ENCODE results near the gene MED23.

The MED23 gene

GRCh38 chr6:131629651-131630050 is 1.6 kb upstream of the MED23 start:
- TF ChIP-seq, protein P1, sequence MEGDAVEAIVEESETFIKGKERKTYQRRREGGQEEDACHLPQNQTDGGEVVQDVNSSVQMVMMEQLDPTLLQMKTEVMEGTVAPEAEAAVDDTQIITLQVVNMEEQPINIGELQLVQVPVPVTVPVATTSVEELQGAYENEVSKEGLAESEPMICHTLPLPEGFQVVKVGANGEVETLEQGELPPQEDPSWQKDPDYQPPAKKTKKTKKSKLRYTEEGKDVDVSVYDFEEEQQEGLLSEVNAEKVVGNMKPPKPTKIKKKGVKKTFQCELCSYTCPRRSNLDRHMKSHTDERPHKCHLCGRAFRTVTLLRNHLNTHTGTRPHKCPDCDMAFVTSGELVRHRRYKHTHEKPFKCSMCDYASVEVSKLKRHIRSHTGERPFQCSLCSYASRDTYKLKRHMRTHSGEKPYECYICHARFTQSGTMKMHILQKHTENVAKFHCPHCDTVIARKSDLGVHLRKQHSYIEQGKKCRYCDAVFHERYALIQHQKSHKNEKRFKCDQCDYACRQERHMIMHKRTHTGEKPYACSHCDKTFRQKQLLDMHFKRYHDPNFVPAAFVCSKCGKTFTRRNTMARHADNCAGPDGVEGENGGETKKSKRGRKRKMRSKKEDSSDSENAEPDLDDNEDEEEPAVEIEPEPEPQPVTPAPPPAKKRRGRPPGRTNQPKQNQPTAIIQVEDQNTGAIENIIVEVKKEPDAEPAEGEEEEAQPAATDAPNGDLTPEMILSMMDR (conservative IDR thresholded peaks at IDR 0.05; ENCODE audit: low read depth, low read length): no peak
- Histone ChIP-seq H4K20me1 (ENCODE audit: insufficient read depth) (no peaks in the 10 kb centered on the region), H3K27me3 (ENCODE audit: insufficient read depth, low read depth) (no peaks in the 10 kb centered on the region), H2AFZ (ENCODE audit: low read depth) (no peak overlapping the region), H3K4me3 (IDR thresholded peaks at IDR 0.05; ENCODE audit: insufficient read depth, low read depth, low read length) (no peak overlapping the region), H3K9ac (no peak overlapping the region), H3K27ac (no peak overlapping the region), H3K79me2 (ENCODE audit: insufficient read depth, low read depth) (peaks cover 16% of the 10 kb centered on the region; the same call in 1 of the 2 replicates), H3K4me1 (ENCODE audit: low read depth, poor library complexity, severe bottlenecking) (peaks cover 20% of the 10 kb centered on the region), H3K4me2 (no peak overlapping the region), H3K36me3 (ENCODE audit: insufficient read depth) (no peaks in the 10 kb centered on the region)

DNA sequence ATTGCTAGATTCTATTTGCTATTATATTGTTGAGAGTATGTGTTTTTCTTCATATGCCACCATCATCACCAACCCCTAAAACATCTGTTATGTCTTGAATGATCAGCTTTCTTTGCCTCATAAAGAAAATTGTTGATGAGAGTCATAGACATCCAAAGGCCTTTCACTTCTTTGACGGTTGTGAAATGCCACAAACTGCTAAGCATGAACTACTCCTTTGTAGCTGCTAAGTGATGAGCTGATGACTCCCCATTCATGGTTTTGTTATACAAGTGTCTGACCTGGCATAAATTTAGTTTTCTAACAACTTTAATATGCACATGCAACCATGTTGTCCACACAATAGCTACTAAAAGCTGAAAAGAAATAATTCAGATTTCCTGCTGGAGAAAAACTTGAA is 684 bp upstream of the MED23 start:
- no peaks in the 10 kb centered on the region for H4K20me1 ChIP-seq (ENCODE audit: insufficient read depth)
- H3K27me3 ChIP-seq (ENCODE audit: insufficient read depth, low read depth): no peaks in the 10 kb centered on the region
- peaks cover 16% of the 10 kb centered on the region; the same call in 1 of the 2 replicates for H3K79me2 ChIP-seq (ENCODE audit: insufficient read depth, low read depth)
- H3K36me3 ChIP-seq (ENCODE audit: insufficient read depth): no peaks in the 10 kb centered on the region
- H3K9ac ChIP-seq: no peak overlapping the region
- TF ChIP-seq, protein P1 (conservative IDR thresholded peaks at IDR 0.05; ENCODE audit: low read depth, low read length): no peak
- peak overlapping the region; percentile 36 for H3K4me2 ChIP-seq
- peak overlapping the region; percentile 75 for H2AFZ ChIP-seq (ENCODE audit: low read depth)
- no peak overlapping the region for H3K4me3 ChIP-seq (IDR thresholded peaks at IDR 0.05; ENCODE audit: insufficient read depth, low read depth, low read length)
- peaks cover 20% of the 10 kb centered on the region for H3K4me1 ChIP-seq (ENCODE audit: low read depth, poor library complexity, severe bottlenecking)
- no peak overlapping the region for H3K27ac ChIP-seq

GRCh38 chr6:131615275-131615674 is 12.8 kb downstream of the MED23 start:
- Histone ChIP-seq H3K4me2 (no peak overlapping the region; the same call in 1 of the 2 replicates), H3K27me3 (ENCODE audit: insufficient read depth, low read depth) (no peaks in the 10 kb centered on the region), H3K79me2 (ENCODE audit: insufficient read depth, low read depth) (no peaks in the 10 kb centered on the region), H3K4me3 (IDR thresholded peaks at IDR 0.05; ENCODE audit: insufficient read depth, low read depth, low read length) (no peak overlapping the region), H2AFZ (ENCODE audit: low read depth) (no peak overlapping the region), H3K4me1 (ENCODE audit: low read depth, poor library complexity, severe bottlenecking) (peaks cover 37% of the 10 kb centered on the region), H4K20me1 (ENCODE audit: insufficient read depth) (no peaks in the 10 kb centered on the region), H3K27ac (no peak overlapping the region), H3K36me3 (ENCODE audit: insufficient read depth) (0 out of 2 replicates have a peak, but pooled peaks cover 7% of the 10 kb centered on the region), H3K9ac (no peak overlapping the region)
- TF ChIP-seq, protein P1 (conservative IDR thresholded peaks at IDR 0.05; ENCODE audit: low read depth, low read length): no peak

DNA sequence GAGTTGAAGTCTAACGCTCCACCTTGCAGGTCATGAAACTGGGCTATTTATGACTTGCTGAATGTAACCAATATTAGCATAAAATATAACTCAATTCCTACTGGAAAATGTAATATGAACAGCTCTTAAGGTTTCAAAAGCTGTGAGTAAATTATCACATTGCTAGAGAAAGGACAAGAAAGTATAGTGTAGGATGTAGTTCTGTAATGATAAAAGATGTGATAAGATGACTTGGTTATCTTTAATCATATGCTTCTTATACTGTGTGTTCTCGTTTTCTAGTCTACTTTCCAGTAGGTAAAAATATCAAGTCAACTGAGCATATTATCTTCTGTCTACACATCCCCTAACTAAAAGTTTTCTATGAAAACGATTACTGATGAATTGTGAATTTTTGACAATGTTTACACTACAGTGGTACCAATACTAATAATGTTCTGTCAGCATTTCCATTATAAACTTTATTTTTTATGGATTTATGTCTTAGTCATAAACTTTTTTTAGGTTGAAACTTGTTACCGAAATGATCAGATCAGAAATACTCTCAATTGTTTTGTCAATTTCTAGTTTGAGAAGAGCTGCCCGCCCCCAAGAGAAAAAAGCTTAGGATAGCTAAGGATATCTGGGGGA is 14.6 kb downstream of the MED23 start:
- Histone ChIP-seq H2AFZ (ENCODE audit: low read depth) (no peak overlapping the region), H4K20me1 (ENCODE audit: insufficient read depth) (no peaks in the 10 kb centered on the region), H3K36me3 (ENCODE audit: insufficient read depth) (no peaks in the 10 kb centered on the region), H3K9ac (no peak overlapping the region), H3K4me3 (IDR thresholded peaks at IDR 0.05; ENCODE audit: insufficient read depth, low read depth, low read length) (no peak overlapping the region), H3K27me3 (ENCODE audit: insufficient read depth, low read depth) (no peaks in the 10 kb centered on the region), H3K27ac (0 out of 2 replicates have a peak overlapping the region, but pooled peaks have one; percentile 23), H3K79me2 (ENCODE audit: insufficient read depth, low read depth) (no peaks in the 10 kb centered on the region), H3K4me1 (ENCODE audit: low read depth, poor library complexity, severe bottlenecking) (peaks cover 37% of the 10 kb centered on the region), H3K4me2 (peak overlapping the region; percentile 58)
- TF ChIP-seq, protein P1 (conservative IDR thresholded peaks at IDR 0.05; ENCODE audit: low read depth, low read length): no peak
